Measurements from ENCODE around the gene TENT5C. TPM values are rescaled to one million over a fixed set of nuclear protein-coding genes. Genes with fewer than 3 reads are reported as not detected.

TENT5C gene
- total RNA-seq, 4 donors from 2014 or later, result 0.27 to 2.8 (median 1.3) TPM

- TF ChIP-seq POLR2A (IDR thresholded peaks at IDR 0.05) (no peak), CTCF (IDR thresholded peaks at IDR 0.05) (no peak)
- Histone ChIP-seq H3K36me3 (no peaks in the 10 kb centered on the region), H3K27me3 (no peaks in the 10 kb centered on the region), H3K9me3 (no peaks in the 10 kb centered on the region), H3K27ac (no peak overlapping the region), H3K4me3 (no peak overlapping the region), H3K4me1 (peaks cover 0 to 34% (median 0%) of the 10 kb centered on the region in 3 donors)
- DNase-seq, result no peak
- 40 to 48% methylated on average over 3 to 6 of the region's 7 CpGs for WGBS, 2 donors
- intact Hi-C loops (cut with DNase I), result no loop called here
Measured at GRCh38 chr1:117590273-117590925, 15.4 kb upstream of the TENT5C start.

- no peak for DNase-seq
- 35 to 50% methylated on average over 2 to 3 of the region's 3 CpGs for WGBS, 2 donors
- Histone ChIP-seq H3K9me3 (no peaks in the 10 kb centered on the region), H3K4me3 (no peak overlapping the region), H3K4me1 (peaks cover 0 to 34% (median 0%) of the 10 kb centered on the region in 3 donors), H3K36me3 (no peaks in the 10 kb centered on the region), H3K27ac (no peak overlapping the region), H3K27me3 (no peaks in the 10 kb centered on the region)
- intact Hi-C loops (cut with DNase I), result no loop called here
- TF ChIP-seq POLR2A (IDR thresholded peaks at IDR 0.05) (no peak), CTCF (IDR thresholded peaks at IDR 0.05) (no peak)
Measured at GRCh38 chr1:117591252-117591651, 14.6 kb upstream of the TENT5C start.

- no peaks in the 10 kb centered on the region for H3K27me3 ChIP-seq
- H3K27ac ChIP-seq, result no peak overlapping the region
- H3K4me3 ChIP-seq, result no peak overlapping the region
- no peak for TF ChIP-seq POLR2A (IDR thresholded peaks at IDR 0.05)
- TF ChIP-seq CTCF (IDR thresholded peaks at IDR 0.05), result no peak
- intact Hi-C loops (cut with DNase I), result no loop called here
- H3K36me3 ChIP-seq, result no peaks in the 10 kb centered on the region
- DNase-seq, result no peak
- no peaks in the 10 kb centered on the region for H3K9me3 ChIP-seq
- WGBS, 2 donors, result 37 to 87% methylated on average over 4 to 8 of the region's 9 CpGs
- H3K4me1 ChIP-seq, result peaks cover 0 to 34% (median 0%) of the 10 kb centered on the region in 3 donors
Measured at GRCh38 chr1:117592155-117592554, 13.7 kb upstream of the TENT5C start.

GRCh38 chr1:117594261-117594990 lies 11.4 kb upstream of the TENT5C start:
- WGBS, 2 donors, result 57 to 71% methylated on average over 7 to 8 of the region's 8 CpGs
- intact Hi-C loops (cut with DNase I), result no loop called here
- DNase-seq, result no peak

More at GRCh38 chr1:117594261-117594990, 11.4 kb upstream of the TENT5C start:
- Histone ChIP-seq H3K4me1 (peaks cover 0 to 34% (median 0%) of the 10 kb centered on the region in 3 donors), H3K27ac (no peak overlapping the region), H3K27me3 (peaks cover 0 to 2% (median 0%) of the 10 kb centered on the region in 4 donors), H3K4me3 (no peak overlapping the region), H3K9me3 (no peaks in the 10 kb centered on the region), H3K36me3 (no peaks in the 10 kb centered on the region)
- no peak for TF ChIP-seq CTCF (IDR thresholded peaks at IDR 0.05)
- no peak for TF ChIP-seq POLR2A (IDR thresholded peaks at IDR 0.05)
